ENCODE measurements around the gene MBNL3.
A peak's percentile ranks its signal among the peaks of the same experiment; 100 is the strongest.

MBNL3 gene

DNA sequence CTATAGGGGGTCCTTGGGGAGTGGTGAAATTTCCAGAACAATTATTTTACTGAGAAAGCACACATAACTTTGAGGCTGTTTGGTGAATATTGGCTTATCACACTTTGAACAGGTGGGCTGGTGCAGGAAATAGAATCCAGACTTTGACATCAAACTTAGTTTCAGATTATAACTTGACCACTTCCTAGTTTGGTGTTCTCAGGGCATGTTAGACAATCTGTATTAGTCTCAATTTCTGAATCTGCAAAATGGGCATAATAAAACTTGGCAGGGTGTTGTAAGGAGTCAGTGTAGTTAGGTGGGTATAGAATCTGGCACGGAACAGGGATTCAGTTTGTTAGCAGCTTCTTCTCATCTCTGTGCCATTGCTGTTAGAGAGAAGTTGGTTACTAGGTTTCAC lies 43.3 kb upstream of the MBNL3 start:
- Histone ChIP-seq H3K9me3 (replicated peaks; ENCODE audit: insufficient read depth, low read length) (no peaks in the 10 kb centered on the region), H3K9ac (ENCODE audit: low read length) (no peak overlapping the region), H3K4me3 (ENCODE audit: low read length) (no peak overlapping the region), H2AFZ (ENCODE audit: low read length) (no peak overlapping the region), H3K27me3 (replicated peaks; ENCODE audit: insufficient read depth, low read length) (no peaks in the 10 kb centered on the region), H3K4me1 (ENCODE audit: low read length) (no peaks in the 10 kb centered on the region; the same call in 1 of the 2 replicates), H3K9me2 (replicated peaks; ENCODE audit: insufficient read depth, low read length) (no peaks in the 10 kb centered on the region), H3K27ac (ENCODE audit: low read length) (no peak overlapping the region), H3K36me3 (replicated peaks; ENCODE audit: insufficient read depth, low read length) (no peaks in the 10 kb centered on the region), H3K4me2 (ENCODE audit: low read depth, low read length) (no peak overlapping the region), H3F3A (ENCODE audit: insufficient read depth, low read length) (no peaks in the 10 kb centered on the region), H3K79me2 (ENCODE audit: low read length) (no peaks in the 10 kb centered on the region), H4K20me1 (ENCODE audit: insufficient read depth, low read length) (no peaks in the 10 kb centered on the region)
- peak; percentile 18 for DNase-seq
- no peak for TF ChIP-seq EZH2phosphoT487 (IDR thresholded peaks at IDR 0.05; ENCODE audit: low read length)

DNA sequence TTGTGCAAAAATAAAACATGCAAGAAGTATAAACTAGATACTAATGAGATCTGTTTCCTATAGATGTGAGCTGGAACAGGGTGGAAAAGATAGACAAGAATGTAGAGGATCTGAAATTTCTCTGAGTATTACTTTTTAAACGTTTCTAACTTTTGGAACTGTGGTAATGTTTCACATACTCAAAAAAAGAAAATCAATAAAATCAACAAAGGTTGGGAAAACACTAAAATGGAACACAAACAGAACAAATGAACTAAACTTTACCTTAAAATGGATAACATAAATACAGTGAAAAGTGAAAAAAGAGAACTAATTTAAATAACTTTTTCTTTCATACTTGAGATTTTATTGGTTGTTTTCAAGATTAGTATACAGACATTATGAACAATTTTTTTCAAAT lies 32.0 kb upstream of the MBNL3 start:
- no peaks in the 10 kb centered on the region for H3K79me2 ChIP-seq (ENCODE audit: low read length)
- H3K27ac ChIP-seq (ENCODE audit: low read length) = no peak overlapping the region
- H3F3A ChIP-seq (ENCODE audit: insufficient read depth, low read length) = no peaks in the 10 kb centered on the region
- H4K20me1 ChIP-seq (ENCODE audit: insufficient read depth, low read length) = no peaks in the 10 kb centered on the region
- no peaks in the 10 kb centered on the region for H3K36me3 ChIP-seq (replicated peaks; ENCODE audit: insufficient read depth, low read length)
- no peaks in the 10 kb centered on the region for H3K27me3 ChIP-seq (replicated peaks; ENCODE audit: insufficient read depth, low read length)
- H3K9me2 ChIP-seq (replicated peaks; ENCODE audit: insufficient read depth, low read length) = no peaks in the 10 kb centered on the region
- H3K9me3 ChIP-seq (replicated peaks; ENCODE audit: insufficient read depth, low read length) = no peaks in the 10 kb centered on the region
- no peak for DNase-seq
- H2AFZ ChIP-seq (ENCODE audit: low read length) = no peak overlapping the region
- TF ChIP-seq EZH2phosphoT487 (IDR thresholded peaks at IDR 0.05; ENCODE audit: low read length) (no peak), EZH2 (optimal IDR thresholded peaks at IDR 0.05; ENCODE audit: low read depth, low read length) (no peak)
- TF ChIP-seq, protein P1, sequence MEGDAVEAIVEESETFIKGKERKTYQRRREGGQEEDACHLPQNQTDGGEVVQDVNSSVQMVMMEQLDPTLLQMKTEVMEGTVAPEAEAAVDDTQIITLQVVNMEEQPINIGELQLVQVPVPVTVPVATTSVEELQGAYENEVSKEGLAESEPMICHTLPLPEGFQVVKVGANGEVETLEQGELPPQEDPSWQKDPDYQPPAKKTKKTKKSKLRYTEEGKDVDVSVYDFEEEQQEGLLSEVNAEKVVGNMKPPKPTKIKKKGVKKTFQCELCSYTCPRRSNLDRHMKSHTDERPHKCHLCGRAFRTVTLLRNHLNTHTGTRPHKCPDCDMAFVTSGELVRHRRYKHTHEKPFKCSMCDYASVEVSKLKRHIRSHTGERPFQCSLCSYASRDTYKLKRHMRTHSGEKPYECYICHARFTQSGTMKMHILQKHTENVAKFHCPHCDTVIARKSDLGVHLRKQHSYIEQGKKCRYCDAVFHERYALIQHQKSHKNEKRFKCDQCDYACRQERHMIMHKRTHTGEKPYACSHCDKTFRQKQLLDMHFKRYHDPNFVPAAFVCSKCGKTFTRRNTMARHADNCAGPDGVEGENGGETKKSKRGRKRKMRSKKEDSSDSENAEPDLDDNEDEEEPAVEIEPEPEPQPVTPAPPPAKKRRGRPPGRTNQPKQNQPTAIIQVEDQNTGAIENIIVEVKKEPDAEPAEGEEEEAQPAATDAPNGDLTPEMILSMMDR (IDR thresholded peaks at IDR 0.05; ENCODE audit: low read length) = no peak
- no peak overlapping the region for H3K9ac ChIP-seq (ENCODE audit: low read length)
- H3K4me2 ChIP-seq (ENCODE audit: low read depth, low read length) = no peak overlapping the region
- no peaks in the 10 kb centered on the region for H3K4me1 ChIP-seq (ENCODE audit: low read length)
- no peak overlapping the region for H3K4me3 ChIP-seq (ENCODE audit: low read length)

DNA sequence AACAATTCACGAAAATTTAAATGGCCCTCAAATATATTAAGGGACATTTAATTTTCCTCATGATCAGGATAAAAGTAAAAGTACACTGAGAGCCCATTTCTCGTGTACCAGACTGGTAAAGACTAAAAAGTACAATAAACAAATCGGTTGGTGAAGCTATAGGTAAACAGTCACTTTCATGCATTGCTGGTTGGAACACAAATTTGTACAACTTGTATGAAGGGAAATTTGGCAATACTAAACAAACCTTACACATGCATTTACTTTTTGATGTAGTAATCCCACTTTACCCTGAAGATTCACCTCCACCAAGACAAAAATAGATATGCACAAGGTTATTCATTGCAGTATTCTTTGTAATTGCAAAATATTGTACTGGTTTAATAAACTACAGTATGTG lies 31.4 kb upstream of the MBNL3 start:
- no peak overlapping the region for H3K4me3 ChIP-seq (ENCODE audit: low read length)
- H3K9me3 ChIP-seq (replicated peaks; ENCODE audit: insufficient read depth, low read length) = no peaks in the 10 kb centered on the region
- no peak for DNase-seq
- H4K20me1 ChIP-seq (ENCODE audit: insufficient read depth, low read length) = no peaks in the 10 kb centered on the region
- H3K4me1 ChIP-seq (ENCODE audit: low read length) = no peaks in the 10 kb centered on the region
- TF ChIP-seq, protein P1 (IDR thresholded peaks at IDR 0.05; ENCODE audit: low read length) = no peak
- TF ChIP-seq EZH2phosphoT487 (IDR thresholded peaks at IDR 0.05; ENCODE audit: low read length) (no peak), EZH2 (optimal IDR thresholded peaks at IDR 0.05; ENCODE audit: low read depth, low read length) (no peak)
- H3K27me3 ChIP-seq (replicated peaks; ENCODE audit: insufficient read depth, low read length) = no peaks in the 10 kb centered on the region
- H3K79me2 ChIP-seq (ENCODE audit: low read length) = no peaks in the 10 kb centered on the region
- H3K9ac ChIP-seq (ENCODE audit: low read length) = no peak overlapping the region
- no peak overlapping the region for H3K27ac ChIP-seq (ENCODE audit: low read length)
- no peaks in the 10 kb centered on the region for H3K9me2 ChIP-seq (replicated peaks; ENCODE audit: insufficient read depth, low read length)
- H3F3A ChIP-seq (ENCODE audit: insufficient read depth, low read length) = no peaks in the 10 kb centered on the region
- H2AFZ ChIP-seq (ENCODE audit: low read length) = no peak overlapping the region
- H3K36me3 ChIP-seq (replicated peaks; ENCODE audit: insufficient read depth, low read length) = no peaks in the 10 kb centered on the region
- no peak overlapping the region for H3K4me2 ChIP-seq (ENCODE audit: low read depth, low read length)

DNA sequence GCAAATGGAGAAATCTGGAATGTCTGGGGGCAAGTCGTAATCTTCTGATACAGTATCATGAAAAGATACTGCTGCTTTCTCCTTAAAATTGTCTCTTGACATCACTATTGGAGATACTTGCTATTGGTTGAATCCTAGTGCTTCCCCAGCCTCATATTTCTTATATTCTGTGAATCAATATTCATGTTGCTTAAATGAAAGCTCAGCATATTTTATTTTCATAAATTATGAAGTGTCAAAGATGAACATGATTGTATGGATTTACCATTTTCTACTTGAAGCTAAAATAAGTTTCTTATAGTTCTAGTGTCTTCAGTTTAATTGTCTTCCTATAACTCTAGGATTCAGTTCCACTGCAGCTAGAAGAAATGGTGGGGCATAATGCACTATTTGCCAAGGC lies 29.6 kb upstream of the MBNL3 start:
- H3K4me1 ChIP-seq (ENCODE audit: low read length) = no peaks in the 10 kb centered on the region
- no peaks in the 10 kb centered on the region for H3K79me2 ChIP-seq (ENCODE audit: low read length)
- H3K4me3 ChIP-seq (ENCODE audit: low read length) = no peak overlapping the region
- no peak overlapping the region for H3K27ac ChIP-seq (ENCODE audit: low read length)
- H3K9me2 ChIP-seq (replicated peaks; ENCODE audit: insufficient read depth, low read length) = no peaks in the 10 kb centered on the region
- H3K27me3 ChIP-seq (replicated peaks; ENCODE audit: insufficient read depth, low read length) = no peaks in the 10 kb centered on the region
- no peak overlapping the region for H2AFZ ChIP-seq (ENCODE audit: low read length)
- no peak for DNase-seq
- no peaks in the 10 kb centered on the region for H3F3A ChIP-seq (ENCODE audit: insufficient read depth, low read length)
- no peak overlapping the region for H3K9ac ChIP-seq (ENCODE audit: low read length)
- H3K4me2 ChIP-seq (ENCODE audit: low read depth, low read length) = no peak overlapping the region
- TF ChIP-seq, protein P1 (IDR thresholded peaks at IDR 0.05; ENCODE audit: low read length) = no peak
- TF ChIP-seq EZH2 (optimal IDR thresholded peaks at IDR 0.05; ENCODE audit: low read depth, low read length) = no peak
- TF ChIP-seq EZH2phosphoT487 (IDR thresholded peaks at IDR 0.05; ENCODE audit: low read length) = no peak
- H3K9me3 ChIP-seq (replicated peaks; ENCODE audit: insufficient read depth, low read length) = no peaks in the 10 kb centered on the region
- H4K20me1 ChIP-seq (ENCODE audit: insufficient read depth, low read length) = no peaks in the 10 kb centered on the region
- no peaks in the 10 kb centered on the region for H3K36me3 ChIP-seq (replicated peaks; ENCODE audit: insufficient read depth, low read length)

Data from MM.1S (cell line).